Hematopoietic multipotent progenitor cell (in vitro differentiated cells): Measurements from ENCODE around the gene LRRC7. TPM values are rescaled to one million over a fixed set of nuclear protein-coding genes. Genes with fewer than 3 reads are reported as not detected.
"Not testable (repeated sequence)": the region's sequence is repeated elsewhere in the genome, so short reads cannot be mapped to it uniquely, and the experiment has no call there.

ENCODE experiments used
- DNase-seq, 3 donors: peaks; one replicate each; pipeline ENCODE4 v3.0.0-alpha.2; 2011 to 2015; ENCODE audit warnings: low read depth in 2 of 3, low spot score in 2 of 3
- total RNA-seq: library from RNA; depleted of rRNA; stranded (reverse); fragments of >200 nt; gene quantifications from one replicate; pipeline ENCODE4 v1.2.3, GENCODE V29; 2012

LRRC7 gene
- total RNA-seq, 1 donor = under 0.01 TPM

DNA sequence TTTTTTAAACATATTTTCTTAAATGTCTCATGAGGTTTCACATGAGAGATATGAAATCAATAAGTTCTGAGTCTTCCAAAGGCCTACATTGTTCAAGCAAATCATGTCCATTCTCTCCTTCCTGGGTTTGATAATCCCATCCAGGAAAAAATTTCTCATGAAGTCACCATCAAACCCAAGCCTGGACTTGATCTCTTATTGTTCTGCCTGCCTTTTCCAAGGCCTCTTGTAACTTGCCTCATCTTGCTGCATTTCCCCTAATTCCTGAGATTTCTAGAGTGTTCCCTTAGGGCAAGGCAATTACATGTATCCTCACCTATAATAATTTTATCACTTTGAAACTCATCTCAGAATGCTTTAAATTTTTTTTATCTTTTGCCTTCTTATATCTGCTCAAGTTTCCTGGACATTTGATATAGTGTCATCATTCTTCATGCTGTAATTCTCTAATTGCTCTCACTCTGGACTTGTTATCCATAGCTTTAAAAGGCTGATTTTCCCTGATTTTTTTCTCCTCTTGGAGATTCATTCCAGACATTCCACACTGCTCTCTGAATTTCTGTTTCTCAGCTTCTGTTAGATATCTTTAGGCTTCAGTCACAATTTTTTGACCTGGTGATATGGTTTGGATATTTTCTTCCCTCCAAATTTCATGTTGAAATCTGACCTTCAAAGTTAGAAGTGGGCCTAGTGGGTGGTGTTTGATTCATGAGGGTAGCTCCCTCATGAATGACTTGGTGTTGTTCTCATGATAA, 126.4 kb downstream of the LRRC7 start:
- DNase-seq = no peak

- no peak for DNase-seq
Measured at GRCh38 chr1:69697340-69697739, 129.6 kb downstream of the LRRC7 start.

- peak in 2 of 3 donors; percentile 5 to 29 for DNase-seq
Measured at GRCh38 chr1:69700770-69701169, 133.0 kb downstream of the LRRC7 start.

GRCh38 chr1:69702085-69702484, 134.4 kb downstream of the LRRC7 start:
- no peak for DNase-seq

DNA sequence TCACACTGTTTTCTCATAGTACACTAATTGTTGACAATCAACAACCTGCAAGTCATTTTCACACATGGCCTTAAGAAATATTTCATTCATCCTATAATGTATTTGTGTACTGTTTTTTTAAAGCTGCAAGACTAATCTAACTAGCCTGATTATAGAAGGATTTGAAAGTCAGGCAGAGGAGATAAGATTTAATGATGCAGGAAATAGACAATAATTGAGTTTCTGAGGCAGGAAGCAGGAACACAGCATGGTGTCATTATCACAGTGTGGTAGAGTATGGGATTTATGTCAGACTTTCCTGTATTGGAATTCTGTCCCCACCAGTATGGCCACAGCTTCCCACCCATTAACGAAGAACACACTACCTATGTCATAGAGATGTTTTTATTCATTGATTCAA, 138.8 kb downstream of the LRRC7 start:
- no peak for DNase-seq

DNA sequence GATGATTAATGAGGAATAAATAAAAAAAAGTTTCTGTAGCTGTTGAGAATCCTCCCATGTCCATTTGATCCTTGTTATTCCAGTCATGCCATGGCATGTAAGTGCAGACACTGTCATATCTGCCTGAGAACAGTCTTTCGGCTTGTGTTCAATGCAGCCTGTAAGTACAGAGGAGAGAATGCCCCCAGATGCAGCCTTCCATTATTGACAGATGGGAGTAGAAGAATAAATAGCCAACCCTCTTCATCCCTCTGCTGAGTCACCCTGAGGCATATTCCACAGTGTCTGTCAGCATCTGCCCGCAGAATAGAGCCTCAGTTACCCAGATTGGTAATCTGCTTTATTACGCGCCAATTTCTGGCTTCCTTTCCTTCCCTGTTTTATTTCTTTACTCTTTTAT, 139.4 kb downstream of the LRRC7 start:
- no peak for DNase-seq

GRCh38 chr1:69710484-69711189, 142.9 kb downstream of the LRRC7 start:
- DNase-seq = no peak

GRCh38 chr1:69711190-69711930, 143.6 kb downstream of the LRRC7 start:
- no peak for DNase-seq

DNA sequence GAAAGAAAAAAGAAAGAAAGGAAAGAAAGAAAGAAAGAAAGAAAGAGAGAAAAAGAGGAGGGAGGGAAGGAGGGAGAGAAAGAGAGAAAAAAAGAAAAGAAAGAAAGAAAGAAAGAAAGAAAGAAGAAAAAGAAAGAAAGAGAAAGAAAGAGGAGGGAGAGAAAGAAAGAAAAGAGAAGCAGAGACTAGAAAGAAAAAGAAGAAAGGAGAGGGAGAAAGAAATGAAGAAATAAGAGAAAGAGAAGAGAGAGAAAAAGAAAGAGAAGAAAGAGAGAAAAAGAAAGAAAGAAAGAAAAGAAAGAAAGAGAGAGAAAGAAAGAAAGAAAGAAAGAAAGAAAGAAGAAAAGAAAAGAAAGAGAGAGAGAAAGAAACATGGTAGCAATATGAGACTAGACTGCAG, 150.1 kb downstream of the LRRC7 start:
- DNase-seq = not testable (repeated sequence)

DNA sequence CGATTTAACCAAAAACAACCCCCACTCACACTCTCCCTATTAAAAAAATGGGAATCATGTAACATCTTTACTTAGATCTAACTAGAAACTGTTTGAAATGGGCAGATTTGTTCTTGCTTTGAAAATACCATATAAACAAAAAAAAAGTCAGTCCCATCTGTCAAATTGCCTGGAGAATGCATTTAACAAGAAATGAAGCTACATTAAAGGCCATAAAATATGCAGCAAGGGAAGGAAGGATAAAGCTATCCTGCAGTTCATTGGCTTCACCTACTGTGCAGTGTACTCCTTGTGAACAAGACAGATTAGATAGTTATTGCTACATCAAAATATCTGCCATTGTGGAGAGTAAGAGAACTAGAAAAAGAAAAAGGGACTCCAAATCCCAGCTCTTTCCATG, 160.5 kb downstream of the LRRC7 start:
- no peak for DNase-seq

- DNase-seq = no peak
Measured at GRCh38 chr1:69733061-69733460, 165.3 kb downstream of the LRRC7 start.

DNA sequence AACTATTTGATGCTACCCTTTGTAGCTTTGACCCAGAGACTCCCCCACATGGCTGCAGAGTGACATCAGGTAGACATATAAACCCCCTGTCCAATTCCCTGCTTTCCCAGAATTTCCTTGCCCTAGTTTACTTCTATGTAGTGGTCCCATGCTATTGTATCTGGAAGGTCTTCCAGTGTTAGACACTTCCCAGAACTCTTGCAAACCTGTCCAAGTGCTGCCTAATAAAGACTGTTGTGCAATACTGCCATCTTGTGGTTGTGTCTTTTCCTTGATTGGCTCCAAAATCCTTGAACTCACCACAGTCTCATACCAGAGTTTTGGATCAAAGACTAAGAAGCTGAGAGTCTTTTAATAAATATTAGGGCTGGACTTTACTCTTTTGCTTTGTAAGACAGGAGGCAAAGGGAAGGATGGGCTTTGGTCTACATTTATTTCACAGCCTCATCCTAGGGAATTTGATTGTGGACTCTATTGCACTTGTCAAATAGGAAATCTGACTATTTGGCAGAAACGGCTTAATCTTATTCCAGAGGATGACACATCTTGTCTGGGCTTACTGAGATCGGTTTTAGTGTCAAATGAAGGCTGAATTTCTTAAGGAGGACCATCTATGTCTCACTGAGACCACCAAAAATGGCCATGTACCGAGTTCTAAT, 169.9 kb downstream of the LRRC7 start:
- peak in 2 of 3 donors; percentile 47 to 81 for DNase-seq

GRCh38 chr1:69738458-69739250, 170.9 kb downstream of the LRRC7 start:
- DNase-seq = no peak

DNA sequence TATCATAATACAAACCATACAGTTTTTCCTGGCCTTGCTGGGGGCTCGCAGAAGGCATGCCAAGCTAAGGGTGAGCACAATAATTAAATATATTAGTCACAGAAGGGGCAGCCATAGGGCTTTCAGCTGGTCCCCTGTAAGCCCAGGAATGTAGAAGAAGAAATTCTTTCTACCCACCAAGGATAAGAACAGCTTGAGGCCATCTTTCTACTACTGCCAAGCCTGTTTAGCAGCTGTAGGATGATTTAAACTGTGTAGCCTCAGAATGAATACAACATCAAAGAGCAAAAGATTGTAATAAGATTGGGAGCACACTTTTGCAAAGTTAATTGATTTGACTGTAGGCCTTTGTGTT, 171.5 kb downstream of the LRRC7 start:
- DNase-seq = no peak

- DNase-seq = no peak
Measured at GRCh38 chr1:69743146-69743545, 175.4 kb downstream of the LRRC7 start.

DNA sequence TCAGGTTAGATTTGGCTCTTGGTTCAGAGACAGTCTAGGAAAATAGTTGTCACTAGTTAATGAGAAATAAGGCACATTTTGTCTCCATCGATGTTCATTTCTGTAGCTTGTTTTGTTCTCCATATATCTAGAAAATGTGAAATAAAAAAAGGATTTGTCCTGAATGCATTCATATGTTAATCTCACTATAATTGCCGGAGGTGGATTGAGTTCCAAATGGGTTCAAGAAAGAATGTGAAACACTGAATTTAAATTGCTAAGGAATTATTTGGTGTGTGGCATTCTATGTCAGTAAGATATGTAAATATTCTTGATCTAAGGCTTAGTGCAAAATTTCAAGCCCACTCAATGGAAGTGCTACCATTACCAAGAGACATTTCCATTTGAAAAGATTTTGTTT, 176.7 kb downstream of the LRRC7 start:
- DNase-seq = no peak

DNA sequence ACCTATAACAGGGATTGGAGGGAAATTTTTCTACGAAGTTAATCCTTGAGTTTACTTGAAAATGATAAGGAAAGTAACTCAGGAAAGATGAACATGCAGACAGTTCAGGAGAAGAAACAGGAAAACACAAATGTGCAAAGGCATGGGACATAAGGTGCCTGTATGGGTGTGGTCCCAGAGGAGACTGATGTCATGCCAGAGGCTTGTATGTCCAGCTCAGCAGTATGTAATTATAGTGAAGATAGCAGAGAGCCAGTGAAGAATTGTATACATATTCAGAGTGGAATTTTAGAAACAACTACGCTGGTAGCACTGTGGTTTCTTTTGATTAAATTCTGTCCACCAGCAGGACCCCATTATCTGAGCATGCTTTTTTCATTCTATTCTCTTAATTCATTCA, 179.5 kb downstream of the LRRC7 start:
- no peak for DNase-seq

- DNase-seq = no peak
Measured at GRCh38 chr1:69750638-69751037, 182.9 kb downstream of the LRRC7 start.

DNA sequence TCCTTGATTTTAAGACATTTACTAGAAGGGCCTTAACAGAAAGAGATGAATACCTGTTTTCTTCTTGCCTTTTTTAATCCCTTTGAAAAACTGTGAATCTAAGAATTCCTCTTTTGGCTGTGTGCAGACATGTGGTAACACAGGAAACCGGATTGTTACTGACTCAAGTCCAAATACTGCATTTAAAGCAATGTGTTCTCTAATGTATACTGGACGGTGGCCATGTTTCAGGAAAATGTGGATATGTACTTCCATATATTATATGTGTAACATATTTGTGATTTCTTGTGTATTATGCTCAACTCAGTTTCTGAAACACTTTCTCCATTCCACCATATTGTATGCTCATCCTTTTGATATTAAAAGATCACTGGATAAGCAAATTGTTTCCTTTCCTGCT, 185.1 kb downstream of the LRRC7 start:
- no peak for DNase-seq

DNA sequence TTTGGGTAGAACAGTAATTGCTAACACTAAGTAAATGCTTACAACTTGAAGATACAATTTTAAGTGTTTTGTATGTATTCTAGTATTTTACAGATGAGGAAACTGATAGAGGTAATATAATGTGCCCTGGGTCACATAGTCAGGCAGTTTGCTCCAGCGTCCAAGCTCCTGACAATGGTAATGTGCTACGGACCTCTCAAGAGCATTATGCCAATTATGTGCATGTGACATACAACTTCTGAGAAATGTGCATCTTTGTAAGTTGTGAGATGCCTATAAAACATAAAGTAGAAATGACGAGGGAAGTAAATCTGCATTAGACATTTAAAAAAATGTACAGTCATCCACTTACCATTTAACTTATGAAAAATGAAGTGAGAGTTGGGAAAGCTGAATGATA, 186.8 kb downstream of the LRRC7 start:
- DNase-seq = no peak
